IPS-11a (cell line): Measurements from ENCODE around the gene GLIS2.

Experiments
- H3K4me3 ChIP-seq: one replicate; pipeline ENCODE4 v1.5.1; 2013; ENCODE audit warnings: low read depth, low read length, control low read depth

The GLIS2 gene

DNA sequence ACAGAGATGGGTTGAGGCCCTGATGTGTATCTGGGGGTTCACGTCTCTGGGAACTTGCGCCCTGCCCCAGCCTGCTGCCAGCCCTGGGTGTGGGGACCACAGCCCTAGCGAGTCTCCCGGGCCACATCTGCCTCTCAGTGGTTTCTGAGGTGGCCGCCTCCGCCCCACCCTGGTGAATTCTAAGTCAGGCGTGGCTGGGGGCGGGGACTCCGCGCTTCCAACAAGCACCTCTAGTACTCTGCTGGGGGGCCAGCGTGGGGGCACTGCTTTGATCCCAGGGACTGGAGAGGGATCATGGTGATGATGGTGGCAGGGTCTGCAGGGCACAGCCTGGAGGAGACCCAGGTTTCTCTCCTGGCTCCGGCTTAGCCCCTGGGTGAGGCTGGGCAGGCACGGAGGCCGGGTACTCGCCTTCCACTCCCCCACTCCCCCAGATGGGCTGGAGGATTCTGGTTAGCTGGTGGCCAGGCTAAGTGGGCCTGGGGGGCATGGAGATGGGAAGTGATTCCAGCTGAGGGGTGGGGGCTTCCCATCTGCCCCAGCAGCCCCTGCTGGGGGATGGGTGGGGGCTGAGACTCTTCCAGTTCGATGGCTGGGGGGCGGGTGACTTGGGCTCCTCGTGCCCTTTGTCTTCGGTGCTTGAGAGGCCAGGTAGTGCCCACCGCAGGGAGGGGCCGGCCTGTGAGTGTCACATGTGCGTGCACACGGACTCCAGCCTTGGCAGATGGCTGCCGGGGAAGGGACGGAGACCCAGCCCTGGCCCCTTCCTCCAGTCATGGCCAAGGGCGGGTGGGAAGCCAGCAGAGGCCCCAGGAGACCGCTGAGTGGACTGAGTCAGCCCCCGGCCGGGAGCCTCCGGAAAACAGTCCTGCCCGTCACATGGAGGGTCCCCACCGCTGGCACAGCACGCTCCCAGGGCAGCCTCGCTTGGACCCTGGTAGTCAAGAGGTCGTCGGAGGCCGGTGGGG lies 3.9 kb downstream of the GLIS2 start:
- H3K4me3 ChIP-seq: no peak overlapping the region

DNA sequence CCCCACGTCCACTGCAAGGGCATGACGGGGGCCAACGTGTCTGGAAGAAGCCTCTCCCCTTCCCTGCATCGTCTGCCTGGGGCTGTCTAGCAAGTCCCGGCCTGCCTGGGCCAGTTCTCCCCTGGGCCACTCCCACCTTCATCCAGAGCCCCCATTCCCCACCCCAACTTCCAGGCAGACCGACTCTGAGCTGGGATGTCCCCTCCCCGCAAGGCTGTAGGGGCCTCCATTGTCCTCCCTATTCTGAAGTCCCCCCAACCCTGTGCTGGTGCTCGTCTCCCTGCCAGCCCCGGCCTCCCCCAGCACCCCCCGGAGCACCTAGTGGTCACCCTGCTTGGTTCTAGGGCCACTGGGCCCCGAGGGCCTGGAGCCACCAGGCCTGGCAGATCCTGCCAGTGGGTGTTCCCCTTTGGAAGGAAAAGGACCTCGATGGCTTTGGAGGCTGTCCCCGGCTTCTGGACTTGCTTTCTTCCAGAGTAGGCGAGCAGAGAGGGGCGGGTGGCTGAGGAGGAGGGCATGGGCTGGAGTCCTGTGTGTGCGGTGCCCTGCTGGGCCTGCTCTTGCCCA lies 4.8 kb downstream of the GLIS2 start:
- H3K4me3 ChIP-seq: no peak overlapping the region

DNA sequence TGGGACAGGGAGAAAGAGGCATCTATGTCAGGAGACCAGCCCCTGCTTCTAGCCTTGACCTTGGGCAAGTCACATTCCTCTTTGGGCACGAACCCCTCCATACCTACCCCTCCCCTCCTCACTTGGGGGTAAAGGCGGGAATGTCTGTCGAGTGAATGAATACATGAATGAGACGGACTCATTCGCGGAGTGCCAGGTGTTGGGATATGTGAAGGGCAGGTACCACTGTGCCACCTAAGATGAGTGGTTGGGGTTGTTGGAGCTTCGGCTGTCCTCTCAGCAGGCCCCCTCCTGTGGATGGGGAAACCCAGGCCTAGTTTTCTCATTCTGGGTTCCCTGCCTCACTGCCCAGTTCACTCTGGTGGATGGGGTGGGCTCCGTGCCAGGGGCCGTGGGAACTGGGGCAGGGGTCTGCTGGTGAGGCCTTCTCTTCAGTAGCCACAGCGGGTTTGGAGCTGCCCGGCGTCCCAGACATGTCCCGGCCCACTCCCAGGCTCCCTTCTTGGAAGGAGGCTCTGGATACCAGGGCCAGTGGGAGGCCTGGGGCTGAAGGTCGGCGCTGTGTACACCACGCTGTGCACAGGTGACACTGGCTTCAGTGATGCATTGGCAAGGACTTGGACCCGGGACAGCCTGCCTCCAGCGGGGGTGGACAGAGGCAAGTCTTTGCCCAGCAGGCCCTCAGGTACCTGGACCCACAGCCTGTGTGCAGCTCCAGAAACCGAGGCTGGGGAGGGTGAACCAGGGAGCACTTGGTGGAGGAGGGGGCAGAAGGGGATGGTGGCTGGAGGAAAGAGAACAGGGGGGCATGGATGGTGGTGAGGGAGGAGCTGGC lies 5.6 kb downstream of the GLIS2 start:
- H3K4me3 ChIP-seq: no peak overlapping the region

DNA sequence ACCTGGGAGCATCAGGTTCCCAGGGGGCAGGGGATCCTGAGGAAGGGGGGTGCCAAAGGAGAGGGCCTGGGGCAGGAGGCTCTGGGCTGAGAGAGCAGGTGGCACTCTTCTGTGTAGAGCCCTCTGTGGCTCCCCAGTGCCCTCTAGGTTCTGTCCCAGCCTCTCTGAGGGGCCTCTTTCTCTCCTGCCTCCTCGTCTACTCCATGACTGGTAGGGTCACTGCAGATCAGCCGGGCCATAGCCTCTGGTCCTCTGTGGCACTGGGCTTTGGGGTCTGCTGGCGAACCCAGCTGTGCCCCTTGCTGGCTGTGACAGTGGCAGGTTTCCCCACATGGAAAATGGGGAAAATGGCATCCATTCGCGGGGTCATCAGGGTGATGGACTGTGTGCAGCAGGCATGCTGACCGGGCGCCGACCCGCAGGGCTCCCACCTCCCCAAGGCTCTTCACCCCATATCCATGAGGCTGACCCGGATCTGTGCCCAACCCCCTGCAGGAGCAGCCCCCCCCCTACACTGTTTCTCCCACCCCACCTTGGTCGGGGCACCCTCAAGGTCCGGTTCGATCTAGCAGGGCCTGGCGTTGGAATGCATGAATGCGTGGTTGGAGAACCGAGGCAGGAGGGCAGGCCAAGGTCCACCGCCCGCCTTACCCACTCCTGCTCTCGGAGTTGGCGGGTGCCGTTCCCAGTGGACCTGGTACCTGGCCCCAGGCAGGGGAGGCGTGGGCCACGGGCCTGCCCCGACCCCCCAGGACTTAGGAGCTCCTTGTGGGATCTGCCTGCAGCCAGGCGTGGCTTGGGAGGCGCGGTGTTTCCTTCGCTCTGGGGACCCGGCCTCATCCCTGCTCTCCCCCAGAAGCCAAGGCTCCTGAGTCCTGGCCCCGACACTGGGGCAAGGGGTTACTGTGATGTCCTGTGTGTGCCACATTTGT lies 6.5 kb downstream of the GLIS2 start:
- H3K4me3 ChIP-seq: no peak overlapping the region

DNA sequence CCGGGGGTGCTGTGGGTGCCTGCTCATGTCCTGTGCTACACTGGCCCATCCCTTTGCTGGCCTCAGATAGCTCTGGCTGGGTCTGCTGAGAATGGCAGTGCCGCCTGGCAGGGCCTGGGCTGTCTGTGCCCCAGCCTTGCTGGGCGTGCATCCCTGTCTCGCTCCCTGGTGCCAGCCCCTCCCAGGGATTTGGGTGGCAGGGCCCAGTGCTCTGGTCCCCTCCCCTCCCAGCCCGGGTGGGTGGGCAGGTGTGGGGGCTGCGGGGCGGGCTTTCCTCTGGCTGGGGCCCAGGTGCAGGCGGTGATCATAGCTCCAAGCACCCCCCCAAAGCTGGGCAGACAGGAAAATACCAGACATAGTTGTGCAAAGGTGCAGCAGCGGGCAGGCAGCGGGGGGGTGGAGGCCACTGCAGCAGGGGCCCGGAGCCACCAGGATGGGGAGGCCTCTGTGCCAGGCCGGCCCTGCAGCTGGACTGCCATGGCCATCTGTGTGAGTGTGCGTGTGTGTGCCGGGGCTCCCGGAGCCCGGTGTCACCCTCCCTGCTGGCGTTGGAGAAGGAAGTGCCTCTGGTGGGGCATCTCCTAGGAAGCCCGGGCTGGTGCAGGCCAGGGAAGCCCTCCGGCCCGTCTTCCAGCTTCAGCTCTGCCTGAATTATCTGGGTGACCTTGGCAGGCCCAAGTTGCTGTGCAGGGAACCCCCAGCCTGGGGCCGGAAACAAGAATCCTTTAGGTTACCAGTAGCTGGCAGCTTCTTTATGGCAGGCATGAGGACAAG lies 7.4 kb downstream of the GLIS2 start:
- H3K4me3 ChIP-seq: no peak overlapping the region

DNA sequence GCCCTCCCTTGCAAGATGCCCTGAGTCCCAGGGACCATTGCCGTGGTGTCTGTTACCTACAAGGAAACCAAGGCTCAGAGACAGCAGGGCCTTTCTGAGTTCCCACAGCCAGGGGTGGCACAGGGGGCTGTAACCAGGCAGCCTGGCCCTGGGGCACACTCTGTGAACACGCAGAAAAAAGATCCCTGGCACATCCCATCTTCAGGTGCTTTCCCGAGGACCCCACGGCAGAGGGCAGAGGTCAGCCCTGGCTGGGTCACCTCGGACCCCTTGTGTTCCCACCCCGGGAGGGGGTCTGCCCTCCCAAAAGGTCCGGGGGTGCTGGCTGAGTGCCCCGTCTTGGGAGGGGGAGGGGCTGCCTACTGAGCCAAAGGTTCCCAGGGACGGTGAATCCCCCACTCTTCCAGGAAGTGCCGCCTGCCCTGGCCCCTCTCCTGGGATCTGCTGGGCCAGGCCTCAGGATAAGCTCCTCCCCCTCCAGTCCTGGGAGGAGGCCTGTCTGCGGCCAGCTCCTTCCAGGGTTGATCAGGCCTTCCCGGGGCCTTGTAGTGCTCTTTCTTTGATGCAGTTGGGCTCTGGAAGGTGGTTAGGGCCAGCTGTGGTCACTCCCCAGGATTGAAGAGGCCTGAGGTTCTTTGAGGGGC lies 8.1 kb downstream of the GLIS2 start:
- H3K4me3 ChIP-seq: no peak overlapping the region

DNA sequence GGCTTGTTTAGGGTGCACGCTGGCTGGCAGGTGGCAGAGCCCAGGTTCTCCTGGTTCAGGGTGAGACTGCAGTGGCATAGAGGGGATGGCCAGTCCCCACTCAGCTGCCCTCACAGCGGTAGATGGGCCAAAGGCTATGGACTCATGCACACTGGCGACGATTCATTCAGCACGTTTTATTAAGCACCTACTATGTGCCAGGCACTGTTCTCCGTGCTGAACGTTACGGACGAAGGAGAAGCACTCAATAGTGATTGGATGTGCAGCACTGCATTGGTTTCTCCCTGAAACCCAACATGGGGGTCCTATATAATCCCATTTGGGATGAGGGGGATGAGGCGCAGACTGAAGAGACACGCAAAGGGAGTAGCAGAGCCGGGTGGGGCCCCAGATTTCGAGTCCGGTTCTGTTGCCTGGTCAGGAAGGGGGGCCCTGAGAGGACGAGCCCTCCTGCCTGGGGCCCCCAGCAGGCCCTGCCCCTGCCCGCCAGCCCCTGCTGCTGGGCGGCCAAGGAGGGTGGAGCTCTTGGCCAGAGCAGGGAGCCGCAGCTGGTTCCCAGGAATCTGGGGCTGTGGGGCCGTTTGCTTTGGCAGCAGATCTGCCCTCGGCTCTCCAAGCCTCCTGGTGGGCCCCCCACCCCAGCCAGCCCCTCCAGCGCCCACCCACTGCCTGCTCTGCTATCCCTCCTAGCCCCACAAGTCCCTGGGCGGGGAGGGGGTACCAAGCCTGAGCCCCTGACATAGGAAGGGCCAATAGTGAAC lies 8.8 kb downstream of the GLIS2 start:
- H3K4me3 ChIP-seq: no peak overlapping the region

DNA sequence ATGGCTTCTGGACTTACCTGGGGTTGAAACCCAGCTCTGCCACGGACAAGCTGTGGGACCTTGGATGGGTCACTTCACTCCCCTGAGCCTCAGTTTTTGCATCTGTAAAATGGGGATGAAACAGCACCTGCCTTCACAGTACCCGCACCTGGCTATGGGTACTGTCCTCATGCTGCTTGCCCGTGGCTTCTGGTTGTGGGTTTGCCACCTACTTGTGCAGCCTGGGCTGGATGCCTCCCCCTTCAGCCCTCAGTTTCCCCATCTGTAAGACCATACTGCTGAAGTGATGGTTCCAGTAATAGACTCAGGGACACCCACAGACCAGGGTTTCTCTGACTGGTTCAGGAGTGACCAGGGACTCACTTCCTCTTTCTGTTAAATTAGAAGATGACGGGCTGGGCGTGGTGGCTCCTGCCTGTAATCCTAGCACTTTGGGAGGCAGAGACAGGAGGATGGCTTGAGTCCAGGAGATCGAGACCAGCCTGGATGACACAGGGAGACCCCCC lies 9.4 kb downstream of the GLIS2 start:
- no peak overlapping the region for H3K4me3 ChIP-seq

DNA sequence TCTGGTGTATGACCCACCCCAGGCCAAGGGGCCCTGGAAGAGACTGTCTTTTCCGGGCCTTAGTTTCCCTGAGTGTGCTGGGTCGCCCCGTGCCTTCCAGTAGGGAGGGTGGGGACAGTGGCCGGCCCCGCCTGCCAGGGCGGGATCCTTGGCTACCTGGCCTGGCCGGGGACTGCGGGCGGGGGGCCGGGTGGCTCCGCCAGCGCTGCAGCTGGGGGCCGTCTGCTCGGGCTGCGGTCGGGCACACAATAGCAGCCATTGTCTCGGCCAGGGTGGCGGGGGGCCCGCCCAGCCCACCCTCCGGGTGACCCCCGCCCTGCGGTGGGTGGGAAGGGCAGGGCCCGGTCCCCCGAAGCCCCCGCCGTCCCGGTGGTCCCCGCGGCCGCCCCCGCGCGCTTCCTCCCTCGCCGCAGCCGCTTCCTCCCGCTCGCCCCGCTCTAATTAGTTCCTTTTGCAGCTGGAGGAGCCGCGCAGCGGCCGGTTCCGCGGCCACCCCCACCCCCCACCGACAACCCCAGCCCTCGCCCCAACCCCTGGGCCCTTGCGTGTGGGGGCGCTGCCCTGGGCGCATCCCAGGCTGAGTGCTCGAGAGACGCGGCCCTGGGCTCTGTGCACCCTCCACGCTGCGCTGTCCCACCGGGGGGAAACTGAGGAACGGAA lies 11.6 kb downstream of the GLIS2 start:
- H3K4me3 ChIP-seq: peak overlapping the region; percentile 8

DNA sequence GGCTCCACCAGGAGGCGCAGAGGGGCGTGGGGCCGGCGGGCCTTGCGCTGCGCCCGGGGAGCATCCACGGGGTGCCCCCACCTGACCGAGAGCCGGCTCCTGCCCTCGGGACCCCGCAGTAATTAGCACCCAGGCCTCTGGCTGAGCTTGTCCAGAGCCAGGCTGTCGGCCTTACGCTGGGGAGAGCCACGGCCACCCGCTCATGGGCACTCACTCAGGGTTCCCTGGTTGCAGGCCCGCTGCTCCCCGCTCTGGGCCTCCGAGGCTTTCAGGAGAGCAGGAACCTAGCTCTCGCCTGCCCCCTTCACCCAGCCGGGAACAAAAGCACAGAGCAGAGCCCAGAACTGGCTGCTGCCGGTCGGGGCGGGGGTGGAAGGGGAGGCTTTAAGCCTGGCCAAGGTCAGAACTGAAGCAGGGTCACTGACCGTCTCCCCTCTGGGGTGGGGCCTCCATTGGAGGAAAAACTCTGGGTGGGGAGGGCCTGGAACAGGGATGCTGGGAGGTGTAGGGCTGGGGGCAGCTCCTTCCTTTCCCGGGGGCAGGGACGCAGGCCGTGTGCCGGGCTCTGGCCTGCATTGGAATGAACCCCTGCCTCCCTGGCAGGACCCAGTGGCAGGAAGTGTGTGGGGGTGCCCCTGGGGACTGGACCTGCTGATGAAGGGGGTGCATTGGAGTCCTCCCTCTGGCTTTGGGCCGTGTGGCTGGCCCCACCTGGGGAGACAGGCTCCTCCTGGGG lies 12.3 kb downstream of the GLIS2 start:
- H3K4me3 ChIP-seq: no peak overlapping the region

DNA sequence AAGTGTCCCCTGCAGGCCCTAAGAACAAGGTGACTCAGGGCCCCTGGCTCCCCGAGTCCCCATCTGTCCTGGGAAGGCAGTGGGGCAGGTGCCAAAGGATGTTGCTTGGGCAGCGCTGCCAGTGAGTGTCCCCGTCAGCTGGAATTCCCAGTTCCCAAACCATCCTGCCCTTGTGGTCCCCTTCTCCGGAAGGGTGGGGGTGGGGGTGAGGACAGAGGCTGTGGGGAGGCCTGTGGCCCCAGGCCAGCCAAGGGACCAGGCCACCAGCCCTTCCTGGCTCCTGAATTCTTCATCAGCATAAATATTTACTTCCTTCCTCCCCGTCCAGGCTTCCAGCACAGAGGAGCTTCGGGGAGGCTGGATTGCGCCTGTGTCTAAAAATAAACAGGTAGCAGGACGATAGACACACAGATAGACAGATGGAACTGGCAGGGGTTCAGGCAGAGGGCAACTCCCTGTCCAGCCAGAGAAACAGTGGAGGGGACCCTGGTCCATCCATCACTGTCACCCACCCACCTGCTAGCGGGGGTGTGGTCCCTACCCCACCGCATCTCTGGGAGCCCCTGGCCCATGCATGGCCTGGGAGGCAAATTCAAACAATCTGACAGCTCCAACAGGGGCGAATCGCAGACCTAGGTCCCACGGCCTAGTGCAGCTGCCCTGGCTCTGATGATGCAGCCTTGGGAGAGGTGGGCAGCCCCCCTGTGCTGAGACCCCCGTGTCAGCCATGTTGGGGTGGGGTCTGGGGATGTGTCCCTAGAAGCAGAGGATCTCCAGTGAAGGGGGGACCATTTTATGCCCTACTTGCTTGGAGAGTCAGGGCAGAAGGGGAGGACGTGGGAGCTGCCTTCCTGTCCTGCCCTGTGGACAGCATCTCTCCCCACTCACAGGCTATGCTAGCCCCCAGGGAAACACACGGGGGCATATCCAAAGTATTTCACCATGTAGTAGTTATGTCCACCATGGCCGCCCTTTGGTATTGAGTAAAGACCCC lies 13.2 kb downstream of the GLIS2 start:
- no peak overlapping the region for H3K4me3 ChIP-seq

DNA sequence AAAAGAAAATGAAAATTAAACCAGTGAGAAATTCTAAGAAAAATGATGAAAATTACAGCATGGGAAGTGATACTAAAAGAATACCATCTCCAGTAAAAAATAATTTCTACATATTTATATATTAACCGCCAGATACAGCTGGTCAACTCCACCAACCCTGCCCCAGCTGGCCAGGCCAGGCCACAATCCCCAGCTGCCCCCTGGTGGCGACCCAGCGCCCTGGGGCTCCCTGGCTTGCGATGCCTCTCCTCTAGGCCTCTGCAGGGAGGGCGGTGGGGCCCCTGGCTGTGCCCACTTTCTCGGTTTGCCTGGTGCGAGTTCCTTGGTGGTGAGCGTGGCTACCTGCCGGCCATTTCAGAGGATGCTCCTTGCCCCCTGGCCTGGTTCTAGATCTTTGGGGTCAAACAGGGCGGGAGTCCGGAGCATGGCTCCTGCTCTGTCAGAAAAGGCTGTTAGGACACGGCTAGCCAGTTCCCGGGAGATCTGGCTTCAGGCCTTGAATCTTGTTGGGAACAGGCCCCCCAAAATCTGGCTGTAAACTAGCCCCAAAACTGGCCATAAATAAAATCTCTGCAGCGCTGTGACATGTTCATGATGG lies 14.5 kb downstream of the GLIS2 start:
- no peak overlapping the region for H3K4me3 ChIP-seq

DNA sequence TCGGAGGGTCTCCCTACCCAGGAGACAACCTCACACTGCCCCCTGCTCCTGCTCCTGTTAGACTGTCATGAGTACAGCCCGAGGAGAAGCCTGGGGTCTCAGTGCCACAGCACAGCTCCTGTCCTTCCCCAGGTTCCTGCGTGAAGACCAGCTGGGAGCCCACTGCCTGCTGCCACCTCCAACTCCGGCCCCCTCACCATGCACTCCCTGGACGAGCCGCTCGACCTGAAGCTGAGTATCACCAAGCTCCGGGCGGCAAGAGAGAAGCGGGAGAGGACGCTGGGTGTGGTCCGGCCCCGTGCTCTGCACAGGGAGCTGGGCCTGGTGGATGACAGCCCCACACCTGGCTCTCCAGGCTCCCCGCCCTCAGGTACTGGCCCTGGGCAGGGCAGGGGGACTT lies 16.2 kb downstream of the GLIS2 start:
- H3K4me3 ChIP-seq: no peak overlapping the region

DNA sequence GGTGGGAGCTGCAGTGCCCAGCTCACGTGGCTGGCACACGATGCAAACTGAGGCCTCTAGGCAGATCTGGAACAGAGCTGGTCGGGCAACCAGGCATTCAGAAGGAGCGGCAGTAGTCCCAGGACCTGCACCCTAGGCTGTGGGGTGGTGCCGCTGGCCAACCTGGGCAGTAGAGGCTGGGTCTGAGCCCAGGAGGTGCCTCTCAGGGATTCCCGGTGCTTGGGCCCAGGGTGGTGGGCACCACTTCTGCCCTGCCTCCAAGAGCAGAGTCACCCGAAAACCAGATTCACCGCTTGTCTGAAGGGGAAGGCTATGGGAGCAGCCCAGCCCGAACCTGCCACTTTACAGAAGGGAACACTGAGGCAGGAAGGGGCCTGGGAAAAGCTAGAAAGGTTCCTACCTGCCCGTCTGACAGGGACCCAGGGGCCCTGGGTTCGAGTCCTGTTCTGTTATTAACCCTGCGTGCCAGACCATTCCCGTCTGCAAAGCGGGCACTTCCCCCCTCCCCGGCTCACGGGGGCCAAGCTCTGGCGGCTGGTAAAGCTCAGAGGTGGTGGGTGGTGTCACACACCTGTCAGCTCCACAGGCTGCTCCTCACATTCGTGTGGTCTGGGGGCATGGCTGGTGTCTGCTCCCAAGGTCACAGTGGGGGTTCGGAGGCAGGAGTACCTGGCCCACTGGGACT lies 16.9 kb downstream of the GLIS2 start:
- H3K4me3 ChIP-seq: no peak overlapping the region

DNA sequence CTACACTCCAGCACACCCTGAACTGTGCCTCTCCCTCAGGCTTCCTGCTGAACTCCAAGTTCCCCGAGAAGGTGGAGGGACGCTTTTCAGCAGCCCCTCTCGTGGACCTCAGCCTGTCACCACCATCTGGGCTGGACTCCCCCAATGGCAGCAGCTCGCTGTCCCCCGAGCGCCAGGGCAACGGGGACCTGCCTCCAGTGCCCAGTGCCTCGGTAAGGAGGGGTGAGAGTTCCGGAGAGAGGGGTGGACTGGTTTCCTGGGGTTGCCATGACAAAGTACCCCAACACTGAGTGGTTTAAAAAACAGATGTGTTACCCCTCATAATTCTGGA lies 17.4 kb downstream of the GLIS2 start:
- H3K4me3 ChIP-seq: no peak overlapping the region
